Activated CD4-positive, CD25-positive, alpha-beta regulatory T cell treated with anti-CD3 and anti-CD28 coated beads, Interleukin-2, amount 50 U/mL, for 72 hours (primary cell): ENCODE data around the gene MSGN1.

Source experiments
- DNase-seq: peaks from one replicate; pipeline ENCODE4 v3.0.0; 2021

MSGN1 gene

GRCh38 chr2:17850151-17850550, 33.9 kb downstream of the MSGN1 start:
- DNase-seq = no peak

GRCh38 chr2:17851731-17852585, 35.7 kb downstream of the MSGN1 start:
- no peak for DNase-seq

DNA sequence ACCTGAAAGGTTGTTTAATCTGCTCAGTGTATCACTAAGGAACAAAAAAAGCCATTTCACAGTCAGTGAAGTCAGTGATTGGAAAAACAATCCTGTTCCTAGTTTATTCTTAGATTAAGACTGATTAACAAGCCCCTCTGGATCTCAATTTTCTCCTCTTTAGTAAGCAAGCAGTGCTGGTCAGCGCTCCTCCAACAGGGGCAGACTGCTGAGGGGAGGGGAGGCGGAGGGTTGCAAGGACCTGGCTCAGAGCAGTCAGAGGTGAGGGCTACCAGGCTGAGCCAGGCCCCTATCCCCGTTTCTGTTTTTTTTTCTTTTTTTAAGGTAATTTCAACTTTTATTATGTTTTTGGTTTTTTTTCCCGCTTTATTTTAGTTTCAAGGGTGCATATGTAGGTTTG, 37.5 kb downstream of the MSGN1 start:
- no peak for DNase-seq

DNA sequence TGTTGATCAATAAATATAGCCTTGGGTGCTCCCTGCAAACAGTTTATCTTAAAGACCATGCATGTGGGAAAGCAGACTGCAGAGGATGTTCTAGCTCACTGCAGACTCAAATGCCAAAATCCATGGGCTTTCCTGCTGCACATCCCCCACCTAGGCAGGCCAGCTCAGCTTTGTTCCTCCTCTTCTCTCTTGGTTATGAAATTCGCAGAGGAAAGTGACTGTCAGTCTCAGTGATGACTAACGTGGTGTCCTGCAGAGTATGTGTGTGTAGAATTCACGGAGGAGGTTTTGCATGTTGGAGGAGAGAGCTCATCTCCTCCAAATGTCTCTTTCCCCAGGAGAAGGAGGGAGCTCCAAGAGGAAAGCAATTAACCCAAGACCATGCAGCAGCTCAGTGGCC, 40.8 kb downstream of the MSGN1 start:
- no peak for DNase-seq

DNA sequence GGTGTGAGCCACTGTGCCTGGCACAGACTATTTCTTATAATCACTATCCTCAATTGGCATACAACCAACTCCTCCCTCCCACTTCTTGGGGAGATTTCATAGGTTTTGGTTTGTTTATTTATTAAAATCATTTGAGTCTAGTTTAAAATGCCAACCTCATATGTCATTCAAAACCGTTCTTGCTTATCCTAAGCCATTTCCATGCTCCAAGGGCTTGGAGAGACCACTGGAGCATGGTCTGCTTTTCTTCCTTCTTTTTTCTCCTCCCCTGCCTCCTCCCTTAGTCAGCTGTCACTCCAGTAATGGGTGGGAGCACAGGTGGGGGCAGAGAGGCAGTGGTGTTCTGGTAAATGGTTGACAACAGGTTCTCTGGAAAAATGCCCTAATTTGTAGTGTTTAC, 41.8 kb downstream of the MSGN1 start:
- DNase-seq = no peak

GRCh38 chr2:17863539-17863938, 47.3 kb downstream of the MSGN1 start:
- DNase-seq = no peak

GRCh38 chr2:17864676-17865075, 48.4 kb downstream of the MSGN1 start:
- no peak for DNase-seq

GRCh38 chr2:17867133-17867532, 50.9 kb downstream of the MSGN1 start:
- no peak for DNase-seq
